Common myeloid progenitor, CD34-positive (primary cell): ENCODE data around the gene NOCT.
A peak's percentile ranks its signal among the peaks of the same experiment; 100 is the strongest.

ENCODE experiments used
- CTCF ChIA-PET: fragments of 350-600 bp; sonication (Branson Sonifier 250); formaldehyde crosslinking; loops from one replicate; lab custom pipeline; 2021; ENCODE audit warnings: antibody characterized with exemption; lab: Charles Lee
- POLR2A ChIA-PET: fragments of 350-600 bp; sonication (Branson Sonifier 250); formaldehyde crosslinking; loops from one replicate; lab custom pipeline; 2021; ENCODE audit warnings: antibody characterized with exemption; lab: Charles Lee
- DNase-seq, 3 donors: peaks; one replicate each; pipeline versions ENCODE4 v3.0.0 to v3.0.0-alpha.2; 2013
- H3K27ac ChIP-seq, 2 experiments: 1 replicate in 1 of 2; 2 replicates in 1 of 2; pipeline ENCODE4 v1.7.0; 2013; ENCODE audit warnings: inconsistent platforms in 2 of 2, low read length in 2 of 2, mild to moderate bottlenecking in 2 of 2, low read depth in 1 of 2, moderate library complexity in 1 of 2; ENCODE audit not compliant: severe bottlenecking in 2 of 2, insufficient read depth in 1 of 2, poor library complexity in 1 of 2
- H3K27me3 ChIP-seq, 5 experiments: replicated peaks in 2 of 5; 1 replicate in 3 of 5; 2 replicates in 2 of 5; pipeline versions ENCODE4 v1.6.1 to v1.7.0; 2013; ENCODE audit warnings: low read length in 4 of 5, mild to moderate bottlenecking in 2 of 5, moderate library complexity in 2 of 5, inconsistent platforms in 1 of 5; ENCODE audit not compliant: insufficient read depth in 5 of 5, control insufficient read depth in 4 of 5
- H3K36me3 ChIP-seq, 4 experiments: 1 replicate in 2 of 4; 2 replicates in 2 of 4; pipeline versions ENCODE4 v1.6.1 to v1.7.0; 2013; ENCODE audit warnings: low read length in 3 of 4, control low read depth in 1 of 4, mild to moderate bottlenecking in 1 of 4; ENCODE audit not compliant: control insufficient read depth in 4 of 4, insufficient read depth in 4 of 4
- H3K4me1 ChIP-seq, 4 experiments: 1 replicate in 3 of 4; 2 replicates in 1 of 4; pipeline versions ENCODE4 v1.6.1 to v1.7.1; 2013; ENCODE audit warnings: low read length in 3 of 4, mild to moderate bottlenecking in 3 of 4, control low read depth in 1 of 4, inconsistent platforms in 1 of 4, moderate library complexity in 1 of 4; ENCODE audit not compliant: control insufficient read depth in 4 of 4, insufficient read depth in 4 of 4; ENCODE audit errors: control extremely low read depth in 1 of 4
- H3K4me3 ChIP-seq, 7 experiments: 1 replicate in 4 of 7; 2 replicates in 3 of 7; pipeline versions ENCODE4 v1.5.1 to v1.7.0; 2013; ENCODE audit warnings: mild to moderate bottlenecking in 7 of 7, low read length in 6 of 7, moderate library complexity in 6 of 7, inconsistent platforms in 2 of 7, low read depth in 2 of 7, control low read depth in 1 of 7; ENCODE audit not compliant: insufficient read depth in 4 of 7, control insufficient read depth in 1 of 7; ENCODE audit errors: extremely low read depth in 1 of 7
- H3K9me3 ChIP-seq, 5 experiments: 1 replicate in 4 of 5; 2 replicates in 1 of 5; pipeline versions ENCODE4 v1.6.1 to v1.7.1; 2013; ENCODE audit warnings: low read length in 4 of 5, mild to moderate bottlenecking in 2 of 5, inconsistent platforms in 1 of 5, low read depth in 1 of 5, moderate library complexity in 1 of 5; ENCODE audit not compliant: control insufficient read depth in 4 of 5, insufficient read depth in 2 of 5; ENCODE audit errors: control extremely low read depth in 1 of 5
- WGBS: methylation state at CpG from one replicate; pipeline ENCODE4 v1.1.5; 2013; ENCODE audit not compliant: insufficient coverage; 5-methylcytosine and 5-hydroxymethylcytosine counted together

Gene NOCT

GRCh38 chr4:139035650-139036049 lies 20.1 kb downstream of the NOCT start:
- POLR2A ChIA-PET = interaction anchor here (0.7 kb wide), 1 partner anchor 10 kb away, joined by 3 read pairs; no protein-coding TSS in a partner anchor
- no peak overlapping the region for H3K27ac ChIP-seq
- no peaks in the 10 kb centered on the region for H3K27me3 ChIP-seq
- 100% methylated on average over 3 of the region's 5 CpGs for WGBS
- H3K4me1 ChIP-seq = peaks cover under 1 to 7% (median 4%) of the 10 kb centered on the region in 4 experiments
- no peak for DNase-seq
- no peak overlapping the region for H3K4me3 ChIP-seq
- CTCF ChIA-PET = interaction anchor here (0.7 to 1.3 kb wide), 3 partner anchors 8 to 50 kb away, joined by 3 to 5 read pairs (median 3); no protein-coding TSS in a partner anchor
- H3K36me3 ChIP-seq = peaks cover 3 to 18% (median 10%) of the 10 kb centered on the region in 4 experiments
- H3K9me3 ChIP-seq = no peaks in the 10 kb centered on the region

- CTCF ChIA-PET = no interaction called here
- no peak overlapping the region for H3K27ac ChIP-seq
- H3K9me3 ChIP-seq = no peaks in the 10 kb centered on the region
- DNase-seq = no peak
- peaks cover 0 to 2% (median 1%) of the 10 kb centered on the region in 4 experiments for H3K4me1 ChIP-seq
- H3K36me3 ChIP-seq = peaks cover 3 to 21% (median 12%) of the 10 kb centered on the region in 4 experiments
- POLR2A ChIA-PET = no interaction called here
- no peaks in the 10 kb centered on the region for H3K27me3 ChIP-seq
- WGBS = 100% methylated on average over 1 of the region's 2 CpGs
- no peak overlapping the region for H3K4me3 ChIP-seq
Measured at GRCh38 chr4:139036885-139037284, 21.3 kb downstream of the NOCT start.

GRCh38 chr4:139038874-139039443 lies 23.4 kb downstream of the NOCT start:
- no CpG with 5 or more reads among the region's 1 CpG for WGBS
- Histone ChIP-seq H3K27ac (no peak overlapping the region), H3K4me1 (peaks cover 0 to 2% (median under 1%) of the 10 kb centered on the region in 4 experiments), H3K9me3 (no peaks in the 10 kb centered on the region), H3K36me3 (peaks cover 3 to 31% (median 20%) of the 10 kb centered on the region in 4 experiments), H3K4me3 (no peak overlapping the region), H3K27me3 (no peaks in the 10 kb centered on the region)
- no peak for DNase-seq
- ChIA-PET CTCF (interaction anchor here (2.5 kb wide), 1 partner anchor 9 kb away, joined by 12 read pairs; no protein-coding TSS in a partner anchor), POLR2A (no interaction called here)

GRCh38 chr4:139042981-139043460 lies 27.4 kb downstream of the NOCT start:
- H3K4me3 ChIP-seq = no peak overlapping the region
- no peaks in the 10 kb centered on the region for H3K27me3 ChIP-seq
- no peak overlapping the region for H3K27ac ChIP-seq
- no peak for DNase-seq
- ChIA-PET CTCF (interaction anchor here (0.6 to 3.1 kb wide), 4 partner anchors 11 to 151 kb away, joined by 3 to 11 read pairs (median 6); no protein-coding TSS in a partner anchor), POLR2A (interaction anchor here (0.5 to 1.0 kb wide), 2 partner anchors 10 to 16 kb away, joined by 3 to 4 read pairs; no protein-coding TSS in a partner anchor)
- H3K9me3 ChIP-seq = no peaks in the 10 kb centered on the region
- WGBS = 98% methylated on average over 9 of the region's 10 CpGs
- H3K36me3 ChIP-seq = peaks cover 5 to 43% (median 26%) of the 10 kb centered on the region in 4 experiments
- peaks cover 0 to 2% (median 0%) of the 10 kb centered on the region in 4 experiments for H3K4me1 ChIP-seq

- Histone ChIP-seq H3K4me1 (peaks cover 0 to 2% (median 0%) of the 10 kb centered on the region in 4 experiments), H3K4me3 (no peak overlapping the region), H3K27ac (no peak overlapping the region), H3K9me3 (no peaks in the 10 kb centered on the region), H3K27me3 (no peaks in the 10 kb centered on the region), H3K36me3 (peaks cover 11 to 52% (median 31%) of the 10 kb centered on the region in 4 experiments)
- CTCF ChIA-PET = interaction anchor here (0.8 to 3.1 kb wide), 6 partner anchors 8 to 252 kb away, joined by 3 to 11 read pairs (median 4); no protein-coding TSS in a partner anchor
- POLR2A ChIA-PET = no interaction called here
- no peak for DNase-seq
- WGBS = 100% methylated on average over 2 of the region's 2 CpGs
Measured at GRCh38 chr4:139044291-139044690, 28.7 kb downstream of the NOCT start.

- H3K27ac ChIP-seq = no peak overlapping the region
- POLR2A ChIA-PET = no interaction called here
- no peak for DNase-seq
- no peak overlapping the region for H3K4me3 ChIP-seq
- CTCF ChIA-PET = interaction anchor here (1.6 kb wide), 1 partner anchor 17 kb away, joined by 6 read pairs; no protein-coding TSS in a partner anchor
- peaks cover 13 to 57% (median 31%) of the 10 kb centered on the region in 4 experiments for H3K36me3 ChIP-seq
- no peaks in the 10 kb centered on the region for H3K9me3 ChIP-seq
- H3K27me3 ChIP-seq = no peaks in the 10 kb centered on the region
- no peaks in the 10 kb centered on the region for H3K4me1 ChIP-seq
- 100% methylated on average over 1 of the region's 3 CpGs for WGBS
Measured at GRCh38 chr4:139048026-139048425, 32.4 kb downstream of the NOCT start.

GRCh38 chr4:139050446-139050845 lies 34.9 kb downstream of the NOCT start:
- Histone ChIP-seq H3K4me1 (no peaks in the 10 kb centered on the region), H3K27me3 (no peaks in the 10 kb centered on the region), H3K36me3 (peaks cover 18 to 60% (median 35%) of the 10 kb centered on the region in 4 experiments), H3K9me3 (no peaks in the 10 kb centered on the region), H3K4me3 (no peak overlapping the region), H3K27ac (peak overlapping the region in 1 of 2 experiments; percentile 37)
- DNase-seq = no peak
- CTCF ChIA-PET = interaction anchor here (1.2 kb wide), 1 partner anchor 20 kb away, joined by 4 read pairs; no protein-coding TSS in a partner anchor
- WGBS = no CpG with 5 or more reads among the region's 2 CpGs
- POLR2A ChIA-PET = no interaction called here
